HG03442 (cell line): ENCODE results near the gene OR5K4.
A peak's percentile ranks its signal among the peaks of the same experiment; 100 is the strongest.

Experiments used
- ATAC-seq: cut with Tn5 transposase; IDR thresholded peaks from one replicate; pipeline ENCODE4 v1.9.1; 2021; ENCODE audit warnings: mild to moderate bottlenecking, moderate library complexity; ENCODE audit not compliant: unreplicated experiment

The OR5K4 gene

GRCh38 chr3:98353554-98353953 is at the start of gene OR5K4:
Gene OR5K4 (plus strand): TSS chr3:98353854. CDS start chr3:98353854, 0 bp downstream.
- ATAC-seq: no peak

- no peak for ATAC-seq
These were observed 31.6 kb upstream of the OR5K4 start for GRCh38 chr3:98322101-98322500.

- no peak for ATAC-seq
These were observed 31.0 kb upstream of the OR5K4 start for GRCh38 chr3:98322686-98323085.

- ATAC-seq: no peak
These were observed 30.2 kb upstream of the OR5K4 start for GRCh38 chr3:98323425-98323824.

GRCh38 chr3:98325055-98325454 is 28.6 kb upstream of the OR5K4 start:
- ATAC-seq: no peak

GRCh38 chr3:98326105-98326893 is 27.4 kb upstream of the OR5K4 start:
- no peak for ATAC-seq

GRCh38 chr3:98326945-98327344 is 26.7 kb upstream of the OR5K4 start:
- peak; percentile 66 for ATAC-seq

- no peak for ATAC-seq
These were observed 24.7 kb upstream of the OR5K4 start for GRCh38 chr3:98328933-98329332.

GRCh38 chr3:98329392-98330124 is 24.1 kb upstream of the OR5K4 start:
- peak; percentile 54 for ATAC-seq

GRCh38 chr3:98331329-98331728 is 22.3 kb upstream of the OR5K4 start:
- ATAC-seq: no peak

GRCh38 chr3:98333989-98334606 is 19.6 kb upstream of the OR5K4 start:
- ATAC-seq: peak; percentile 68

GRCh38 chr3:98339031-98339430 is 14.6 kb upstream of the OR5K4 start:
- ATAC-seq: no peak

- no peak for ATAC-seq
These were observed 11.9 kb upstream of the OR5K4 start for GRCh38 chr3:98341758-98342157.

GRCh38 chr3:98343647-98344507 is 9.8 kb upstream of the OR5K4 start:
- ATAC-seq: peak; percentile 68

- no peak for ATAC-seq
These were observed 3.6 kb upstream of the OR5K4 start for GRCh38 chr3:98350082-98350481.

GRCh38 chr3:98359250-98359649 is 5.6 kb downstream of the OR5K4 start:
- no peak for ATAC-seq

GRCh38 chr3:98359993-98360675 is 6.5 kb downstream of the OR5K4 start:
- peak; percentile 85 for ATAC-seq

GRCh38 chr3:98360681-98361080 is 7.0 kb downstream of the OR5K4 start:
- ATAC-seq: no peak

GRCh38 chr3:98361289-98361688 is 7.6 kb downstream of the OR5K4 start:
- no peak for ATAC-seq
